HEK293 (cell line): Measurements from ENCODE around the gene WDR7.

Experiments
- BCL6B ChIP-seq: fragments of 450-650 bp; formaldehyde crosslinking; IDR thresholded peaks from 2 replicates; pipeline ENCODE4 v1.5.1; 2017; ENCODE audit warnings: missing biosample characterization, missing genetic modification characterization
- CTCF ChIP-seq: fragments of 450-650 bp; formaldehyde crosslinking; IDR thresholded peaks from 2 replicates; pipeline ENCODE4 v1.5.1; 2016; ENCODE audit warnings: missing biosample characterization, missing genetic modification characterization
- KLF1 ChIP-seq: fragments of 450-650 bp; formaldehyde crosslinking; IDR thresholded peaks from 2 replicates; pipeline ENCODE4 v1.5.1; 2016; ENCODE audit warnings: missing biosample characterization, missing genetic modification characterization
- PBX3 ChIP-seq: sonication (generic); formaldehyde crosslinking; IDR thresholded peaks from 2 replicates; pipeline ENCODE4 v1.8.1; 2022; ENCODE audit warnings: mild to moderate bottlenecking, moderate library complexity, missing genetic modification reagents
- REPIN1 ChIP-seq: fragments of 450-650 bp; formaldehyde crosslinking; IDR thresholded peaks from 2 replicates; pipeline ENCODE4 v1.5.1; 2017; ENCODE audit warnings: missing biosample characterization, missing genetic modification characterization, low read depth
- YY1 ChIP-seq: fragments of 450-650 bp; formaldehyde crosslinking; IDR thresholded peaks from 2 replicates; pipeline ENCODE4 v1.5.1; 2018; ENCODE audit warnings: missing biosample characterization, missing genetic modification characterization
- ZFP37 ChIP-seq: fragments of 450-650 bp; formaldehyde crosslinking; IDR thresholded peaks from 2 replicates; pipeline ENCODE4 v1.5.1; 2016; ENCODE audit warnings: missing biosample characterization, missing genetic modification characterization
- ZNF10 ChIP-seq: fragments of 450-650 bp; formaldehyde crosslinking; IDR thresholded peaks from 2 replicates; pipeline ENCODE4 v1.5.1; 2017; ENCODE audit warnings: missing biosample characterization, missing genetic modification characterization
- ZNF140 ChIP-seq: fragments of 450-650 bp; formaldehyde crosslinking; IDR thresholded peaks from 2 replicates; pipeline ENCODE4 v1.5.1; 2016; ENCODE audit warnings: missing biosample characterization, missing genetic modification characterization
- ZNF174 ChIP-seq: fragments of 450-650 bp; formaldehyde crosslinking; IDR thresholded peaks from 2 replicates; pipeline ENCODE4 v1.5.0; 2017; ENCODE audit warnings: missing biosample characterization, mild to moderate bottlenecking, missing genetic modification characterization
- ZNF2 ChIP-seq: fragments of 450-650 bp; formaldehyde crosslinking; IDR thresholded peaks from 2 replicates; pipeline ENCODE4 v1.5.1; 2016; ENCODE audit warnings: missing biosample characterization, missing genetic modification characterization
- ZNF335 ChIP-seq: fragments of 450-650 bp; formaldehyde crosslinking; conservative IDR thresholded peaks from 2 replicates; pipeline ENCODE4 v1.5.1; 2016; ENCODE audit warnings: missing biosample characterization, missing genetic modification characterization
- ZNF549 ChIP-seq: fragments of 450-650 bp; IDR thresholded peaks from 2 replicates; pipeline ENCODE4 v1.5.1; 2018; ENCODE audit warnings: missing biosample characterization, missing genetic modification characterization, mild to moderate bottlenecking, inconsistent platforms, moderate library complexity
- ZNF664 ChIP-seq: fragments of 450-650 bp; formaldehyde crosslinking; IDR thresholded peaks from 2 replicates; pipeline ENCODE4 v1.5.1; 2016; ENCODE audit warnings: missing biosample characterization, missing genetic modification characterization

- TF ChIP-seq CTCF (tag by site-specific recombination) (no peak), PBX3 (CRISPR knock-in tag) (no peak), ZNF2 (tag by site-specific recombination) (no peak), ZFP37 (tag by site-specific recombination) (no peak), ZNF140 (no peak), ZNF335 (tag by site-specific recombination) (no peak), ZNF549 (tag by site-specific recombination) (no peak), ZNF174 (tag by site-specific recombination) (no peak), REPIN1 (tag by site-specific recombination) (no peak), ZNF664 (tag by site-specific recombination) (no peak), BCL6B (tag by site-specific recombination) (no peak), YY1 (tag by site-specific recombination) (no peak), KLF1 (tag by site-specific recombination) (no peak), ZNF10 (tag by site-specific recombination) (no peak)
These were observed 315.9 kb downstream of the WDR7 start for GRCh38 chr18:56967035-56967434.
